Colonic mucosa (tissue), 4 donors: ENCODE measurements around the gene EEFSEC. TPM values are rescaled to one million over a fixed set of nuclear protein-coding genes. Genes with fewer than 3 reads are reported as not detected.

ENCODE experiments used
- DNase-seq: peaks from one replicate; pipeline ENCODE4 v3.0.0-alpha.2; 2020
- H3K27ac ChIP-seq: fragments of 200-600 bp; one replicate; pipeline ENCODE4 v1.8.0; 2021
- H3K27me3 ChIP-seq: fragments of 200-600 bp; one replicate; pipeline ENCODE4 v1.8.0; 2021
- H3K36me3 ChIP-seq: fragments of 200-600 bp; one replicate; pipeline ENCODE4 v1.8.0; 2021
- H3K4me1 ChIP-seq: fragments of 200-600 bp; one replicate; pipeline ENCODE4 v1.8.0; 2021; ENCODE audit warnings: mild to moderate bottlenecking
- H3K4me3 ChIP-seq: fragments of 200-600 bp; one replicate; pipeline ENCODE4 v1.8.0; 2021
- H3K9ac ChIP-seq, 2 donors: one replicate each; pipeline ENCODE4 v1.7.0; 2013; ENCODE audit warnings: control low read depth in 2 of 2, low read depth in 2 of 2, low read length in 2 of 2
- H3K9me3 ChIP-seq: fragments of 200-600 bp; one replicate; pipeline ENCODE4 v1.8.0; 2021
- CTCF ChIP-seq: fragments of 200-600 bp; IDR thresholded peaks from one replicate; pipeline ENCODE4 v1.8.0; 2022; ENCODE audit warnings: antibody characterized with exemption, mild to moderate bottlenecking
- intact Hi-C: fragments of 100-400 bp; cut with DNase I; formaldehyde crosslinking; loops from one replicate; pipeline ENCODE4 v1.14.1; 2022
- total RNA-seq, 2 donors: library from RNA; stranded (reverse); fragmentation: NEBNext Ultra II Directional in 1 of 2; extraction: Animal tissue kit (Norgen Biotek cat#: 25700) in 1 of 2; gene quantifications; one replicate each; pipeline ENCODE4 v1.2.1, GENCODE V29; 2021
- donor health status: healthy.
- donor health status: DM: no; HTN: no; CAD: no.
- donor health status: DM: no; HTN: no; CAD: no.

Gene EEFSEC
- total RNA-seq, 2 donors from 2014 or later, result 8.6 to 16.6 TPM

- intact Hi-C loops, result no loop called here
- H3K27me3 ChIP-seq, result no peaks in the 10 kb centered on the region
- no peak overlapping the region for H3K4me3 ChIP-seq
- no peaks in the 10 kb centered on the region for H3K9me3 ChIP-seq
- H3K27ac ChIP-seq, result no peak overlapping the region
- no peaks in the 10 kb centered on the region for H3K36me3 ChIP-seq
- H3K4me1 ChIP-seq, result no peaks in the 10 kb centered on the region
- no peak for DNase-seq
- TF ChIP-seq CTCF, result no peak
- H3K9ac ChIP-seq, result no peak overlapping the region
Measured at GRCh38 chr3:128271536-128272332, 118.5 kb downstream of the EEFSEC start.

GRCh38 chr3:128273109-128273840, 120.0 kb downstream of the EEFSEC start:
- Histone ChIP-seq H3K9ac (no peak overlapping the region), H3K4me3 (no peak overlapping the region), H3K9me3 (no peaks in the 10 kb centered on the region), H3K27me3 (no peaks in the 10 kb centered on the region), H3K4me1 (no peaks in the 10 kb centered on the region), H3K36me3 (no peaks in the 10 kb centered on the region), H3K27ac (no peak overlapping the region)
- intact Hi-C loops, result no loop called here
- TF ChIP-seq CTCF, result no peak
- no peak for DNase-seq

- Histone ChIP-seq H3K4me1 (no peaks in the 10 kb centered on the region), H3K27ac (no peak overlapping the region), H3K27me3 (no peaks in the 10 kb centered on the region), H3K9ac (no peak overlapping the region), H3K9me3 (no peaks in the 10 kb centered on the region), H3K36me3 (no peaks in the 10 kb centered on the region), H3K4me3 (no peak overlapping the region)
- no peak for TF ChIP-seq CTCF
- intact Hi-C loops, result no loop called here
- peak; percentile 14 for DNase-seq
Measured at GRCh38 chr3:128273841-128274573, 120.7 kb downstream of the EEFSEC start.

DNA sequence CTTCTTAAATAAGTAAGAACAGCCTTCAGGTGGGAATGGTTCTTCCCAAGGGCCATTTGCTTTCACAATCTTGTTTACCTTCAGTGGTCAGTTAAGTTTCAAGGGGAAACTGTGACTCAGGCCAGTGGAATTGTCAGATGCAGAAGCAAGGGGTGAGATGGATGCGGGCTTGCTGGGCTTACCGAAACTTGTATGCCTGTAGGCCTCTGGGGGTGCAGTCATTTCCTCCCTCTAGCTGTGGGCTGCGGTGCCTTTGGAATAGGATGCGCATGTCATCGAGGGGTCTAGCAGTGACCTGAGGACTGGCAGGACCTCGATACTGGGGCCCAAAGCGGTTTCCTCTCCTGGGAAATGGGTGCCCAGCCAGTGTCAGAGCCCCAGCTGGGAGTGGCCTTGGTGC, 121.6 kb downstream of the EEFSEC start:
- Histone ChIP-seq H3K27me3 (no peaks in the 10 kb centered on the region), H3K9ac (no peak overlapping the region), H3K4me1 (no peaks in the 10 kb centered on the region), H3K9me3 (no peaks in the 10 kb centered on the region), H3K36me3 (no peaks in the 10 kb centered on the region), H3K4me3 (no peak overlapping the region), H3K27ac (no peak overlapping the region)
- DNase-seq, result no peak
- TF ChIP-seq CTCF, result no peak
- intact Hi-C loops, result no loop called here

GRCh38 chr3:128275316-128276145, 122.2 kb downstream of the EEFSEC start:
- Histone ChIP-seq H3K27ac (no peak overlapping the region), H3K4me1 (no peaks in the 10 kb centered on the region), H3K27me3 (no peaks in the 10 kb centered on the region), H3K9ac (no peak overlapping the region), H3K4me3 (no peak overlapping the region), H3K36me3 (no peaks in the 10 kb centered on the region), H3K9me3 (no peaks in the 10 kb centered on the region)
- no peak for TF ChIP-seq CTCF
- intact Hi-C loops, result no loop called here
- DNase-seq, result no peak
